AG04449 (cell line): ENCODE measurements around the gene IKBIP.
A peak's percentile ranks its signal among the peaks of the same experiment; 100 is the strongest.
"Not testable (repeated sequence)": the region's sequence is repeated elsewhere in the genome, so short reads cannot be mapped to it uniquely, and the experiment has no call there.

Experiments
- CTCF ChIA-PET: fragments of 350-600 bp; formaldehyde crosslinking; extraction: SDS; loops from one replicate; lab custom pipeline; 2021; ENCODE audit warnings: antibody characterized with exemption; lab: Yijun Ruan, JAX
- POLR2A ChIA-PET: fragments of 400-600, 350-600 bp; formaldehyde crosslinking; extraction: SDS; loops from one replicate; lab custom pipeline; 2020; ENCODE audit warnings: antibody characterized with exemption, inconsistent platforms; lab: Yijun Ruan, JAX
- DNase-seq: peaks from one replicate; pipeline ENCODE4 v3.0.0-alpha.2; 2010; ENCODE audit warnings: low read depth, low spot score
- H3K4me3 ChIP-seq: 2 replicates; pipeline ENCODE4 v1.5.1; 2011; ENCODE audit warnings: low read depth, mild to moderate bottlenecking, control low read depth, low read length
- CTCF ChIP-seq: IDR thresholded peaks from one replicate; pipeline ENCODE4 v1.5.1; 2011; ENCODE audit warnings: mild to moderate bottlenecking, moderate library complexity, low read length, control low read depth, inconsistent platforms; ENCODE audit not compliant: insufficient read depth; ENCODE audit errors: missing control alignments

IKBIP gene

DNA sequence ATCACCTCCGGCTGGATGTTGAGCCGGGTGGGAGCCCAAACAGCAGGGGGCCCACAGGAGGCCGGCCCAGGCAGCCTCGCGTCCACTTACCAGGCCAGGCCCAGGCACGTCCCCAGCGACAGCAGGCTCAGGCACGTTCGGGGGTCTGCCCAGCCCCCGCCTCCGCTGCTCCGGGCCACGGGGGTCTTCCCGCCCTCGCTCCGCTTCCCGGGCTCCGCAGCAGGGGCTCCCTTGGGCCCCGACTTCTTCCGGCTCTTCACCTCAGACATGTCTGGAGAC, 216 bp downstream of the IKBIP start:
- ChIA-PET CTCF (interaction anchor here (0.8 to 1.7 kb wide), 8 partner anchors 8 to 153 kb away, joined by 3 to 6 read pairs (median 4); no protein-coding TSS in a partner anchor), POLR2A (interaction anchor here (0.7 to 1.6 kb wide), 4 partner anchors 8 to 51 kb away, joined by 3 to 5 read pairs (median 4); partner anchors contain the start of gene SLC25A3)
- no peak for TF ChIP-seq CTCF
- DNase-seq: no peak
- peak overlapping the region; percentile 92 for H3K4me3 ChIP-seq

GRCh38 chr12:98642801-98643200, 1.8 kb downstream of the IKBIP start:
- POLR2A ChIA-PET, DNase-seq: not testable (repeated sequence)
- CTCF ChIA-PET: interaction anchor here (1.2 to 1.7 kb wide), 2 partner anchors 13 to 126 kb away, joined by 4 to 6 read pairs; no protein-coding TSS in a partner anchor
- peak overlapping the region; percentile 92; the same call in 1 of the 2 replicates for H3K4me3 ChIP-seq

GRCh38 chr12:98639491-98639890, 5.1 kb downstream of the IKBIP start:
- no peak for TF ChIP-seq CTCF
- DNase-seq: no peak
- ChIA-PET CTCF (interaction anchor here (0.8 to 2.9 kb wide), 4 partner anchors 10 to 73 kb away, joined by 3 to 12 read pairs (median 4); no protein-coding TSS in a partner anchor), POLR2A (no interaction called here)
- H3K4me3 ChIP-seq: no peak overlapping the region

GRCh38 chr12:98638009-98638408, 6.6 kb downstream of the IKBIP start:
- ChIA-PET POLR2A (no interaction called here), CTCF (interaction anchor here (0.7 to 2.9 kb wide), 4 partner anchors 68 to 147 kb away, joined by 3 to 12 read pairs (median 6); no protein-coding TSS in a partner anchor)
- H3K4me3 ChIP-seq: no peak overlapping the region
- no peak for DNase-seq
- no peak for TF ChIP-seq CTCF

- ChIA-PET CTCF (interaction anchor here (1.0 to 2.4 kb wide), 2 partner anchors 70 to 146 kb away, joined by 3 to 9 read pairs; no protein-coding TSS in a partner anchor), POLR2A (no interaction called here)
- no peak for DNase-seq
- TF ChIP-seq CTCF: no peak
- no peak overlapping the region for H3K4me3 ChIP-seq
Measured at GRCh38 chr12:98637068-98637467, 7.5 kb downstream of the IKBIP start.

- no peak for DNase-seq
- CTCF ChIA-PET: interaction anchor here (0.7 to 2.4 kb wide), 3 partner anchors 9 to 103 kb away, joined by 3 to 9 read pairs (median 5); partner anchors contain the start of gene IKBIP
- H3K4me3 ChIP-seq: no peak overlapping the region
- TF ChIP-seq CTCF: no peak
- POLR2A ChIA-PET: interaction anchor here (0.5 to 1.3 kb wide), 2 partner anchors 9 to 50 kb away, joined by 4 to 5 read pairs; partner anchors contain the start of genes APAF1 and IKBIP
Measured at GRCh38 chr12:98635657-98636323, 8.8 kb downstream of the IKBIP start.
